Panc1 (cell line): ENCODE data around the gene PYHIN1.

Experiments used
- CTCF ChIP-seq: fragments of 450-650 bp; IDR thresholded peaks from 2 replicates; pipeline ENCODE4 v1.5.1; 2017; ENCODE audit warnings: mild to moderate bottlenecking
- POLR2AphosphoS5 ChIP-seq: IDR thresholded peaks from 2 replicates; pipeline ENCODE4 v1.6.1; 2012; ENCODE audit warnings: mild to moderate bottlenecking, low read depth, low read length, moderate library complexity
- REST ChIP-seq, 2 experiments: IDR thresholded peaks; 2 replicates each; pipeline ENCODE4 v1.6.1; 2011 to 2012; ENCODE audit warnings: low read depth in 2 of 2, control low read depth in 1 of 2, low read length in 1 of 2, mild to moderate bottlenecking in 1 of 2, moderate library complexity in 1 of 2; ENCODE audit not compliant: insufficient read depth in 1 of 2
- SIN3A ChIP-seq: IDR thresholded peaks from 2 replicates; pipeline ENCODE4 v1.6.1; 2012; ENCODE audit warnings: low read depth, mild to moderate bottlenecking, low read length, moderate library complexity, borderline replicate concordance; ENCODE audit not compliant: insufficient read depth
- TCF7L2 ChIP-seq: IDR thresholded peaks from 2 replicates; pipeline ENCODE4 v1.6.1; 2011; ENCODE audit warnings: mild to moderate bottlenecking, low read depth, low read length, inconsistent platforms

- TF ChIP-seq CTCF (no peak), REST (IDR thresholded peaks at IDR 0.05; ENCODE audit: insufficient read depth in 1 of 2, low read depth in 2 of 2, low read length in 1 of 2) (no peak), POLR2AphosphoS5 (no peak), SIN3A (no peak), TCF7L2 (no peak)
These were observed 92.4 kb downstream of the PYHIN1 start for GRCh38 chr1:159023723-159024122.
